ENCODE measurements around the gene VTCN1.

The VTCN1 gene

DNA sequence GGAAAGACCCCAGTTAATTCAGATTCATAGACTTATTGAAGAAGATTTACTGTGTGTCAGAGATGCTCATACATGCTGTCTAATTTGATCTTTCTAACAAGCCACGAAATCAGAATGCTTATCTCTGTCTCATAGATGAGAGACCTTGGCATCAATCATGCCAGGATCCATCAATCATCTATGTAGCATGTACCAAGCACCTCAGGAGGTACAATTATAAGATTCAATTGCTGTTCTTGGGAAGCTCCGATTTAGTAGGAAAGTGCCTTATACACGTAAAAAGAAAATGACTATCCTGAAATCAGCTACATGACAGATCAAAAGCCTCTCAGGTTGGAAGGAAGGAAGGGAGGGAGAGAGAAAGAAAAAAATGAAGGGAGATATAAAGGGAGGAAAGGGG, 18.5 kb upstream of the VTCN1 start (continued):
- TF ChIP-seq ZNF621 (tag by site-specific recombination; IDR thresholded peaks at IDR 0.05), result no peak

- Histone ChIP-seq H3K27ac (ENCODE audit: extremely low read depth, low read depth, low read length) (no peak overlapping the region), H3K4me1 (ENCODE audit: control insufficient read depth, insufficient read depth, low read length) (no peaks in the 10 kb centered on the region), H3K4me3 (ENCODE audit: low read depth, low read length) (no peak overlapping the region), H3K36me3 (ENCODE audit: control insufficient read depth in 2 of 2, insufficient read depth in 1 of 2, low read length in 2 of 2) (no peaks in the 10 kb centered on the region), H3K9me3 (ENCODE audit: control insufficient read depth, insufficient read depth, low read depth, low read length) (no peaks in the 10 kb centered on the region)
- TF ChIP-seq, protein P1, sequence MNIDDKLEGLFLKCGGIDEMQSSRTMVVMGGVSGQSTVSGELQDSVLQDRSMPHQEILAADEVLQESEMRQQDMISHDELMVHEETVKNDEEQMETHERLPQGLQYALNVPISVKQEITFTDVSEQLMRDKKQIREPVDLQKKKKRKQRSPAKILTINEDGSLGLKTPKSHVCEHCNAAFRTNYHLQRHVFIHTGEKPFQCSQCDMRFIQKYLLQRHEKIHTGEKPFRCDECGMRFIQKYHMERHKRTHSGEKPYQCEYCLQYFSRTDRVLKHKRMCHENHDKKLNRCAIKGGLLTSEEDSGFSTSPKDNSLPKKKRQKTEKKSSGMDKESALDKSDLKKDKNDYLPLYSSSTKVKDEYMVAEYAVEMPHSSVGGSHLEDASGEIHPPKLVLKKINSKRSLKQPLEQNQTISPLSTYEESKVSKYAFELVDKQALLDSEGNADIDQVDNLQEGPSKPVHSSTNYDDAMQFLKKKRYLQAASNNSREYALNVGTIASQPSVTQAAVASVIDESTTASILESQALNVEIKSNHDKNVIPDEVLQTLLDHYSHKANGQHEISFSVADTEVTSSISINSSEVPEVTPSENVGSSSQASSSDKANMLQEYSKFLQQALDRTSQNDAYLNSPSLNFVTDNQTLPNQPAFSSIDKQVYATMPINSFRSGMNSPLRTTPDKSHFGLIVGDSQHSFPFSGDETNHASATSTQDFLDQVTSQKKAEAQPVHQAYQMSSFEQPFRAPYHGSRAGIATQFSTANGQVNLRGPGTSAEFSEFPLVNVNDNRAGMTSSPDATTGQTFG (tag by site-specific recombination; IDR thresholded peaks at IDR 0.05; ENCODE audit: borderline replicate concordance), result no peak
- TF ChIP-seq ZNF174 (tag by site-specific recombination; IDR thresholded peaks at IDR 0.05) (no peak), KLF10 (tag by site-specific recombination; IDR thresholded peaks at IDR 0.05) (no peak), ZNF354C (tag by site-specific recombination; IDR thresholded peaks at IDR 0.05; ENCODE audit: borderline replicate concordance, low read depth) (no peak), ZIC2 (tag by site-specific recombination; IDR thresholded peaks at IDR 0.05) (no peak)
- TF ChIP-seq, protein P2, sequence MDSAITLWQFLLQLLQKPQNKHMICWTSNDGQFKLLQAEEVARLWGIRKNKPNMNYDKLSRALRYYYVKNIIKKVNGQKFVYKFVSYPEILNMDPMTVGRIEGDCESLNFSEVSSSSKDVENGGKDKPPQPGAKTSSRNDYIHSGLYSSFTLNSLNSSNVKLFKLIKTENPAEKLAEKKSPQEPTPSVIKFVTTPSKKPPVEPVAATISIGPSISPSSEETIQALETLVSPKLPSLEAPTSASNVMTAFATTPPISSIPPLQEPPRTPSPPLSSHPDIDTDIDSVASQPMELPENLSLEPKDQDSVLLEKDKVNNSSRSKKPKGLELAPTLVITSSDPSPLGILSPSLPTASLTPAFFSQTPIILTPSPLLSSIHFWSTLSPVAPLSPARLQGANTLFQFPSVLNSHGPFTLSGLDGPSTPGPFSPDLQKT (IDR thresholded peaks at IDR 0.05; ENCODE audit: borderline replicate concordance, low read depth, low read length), result no peak
- TF ChIP-seq, protein P3, sequence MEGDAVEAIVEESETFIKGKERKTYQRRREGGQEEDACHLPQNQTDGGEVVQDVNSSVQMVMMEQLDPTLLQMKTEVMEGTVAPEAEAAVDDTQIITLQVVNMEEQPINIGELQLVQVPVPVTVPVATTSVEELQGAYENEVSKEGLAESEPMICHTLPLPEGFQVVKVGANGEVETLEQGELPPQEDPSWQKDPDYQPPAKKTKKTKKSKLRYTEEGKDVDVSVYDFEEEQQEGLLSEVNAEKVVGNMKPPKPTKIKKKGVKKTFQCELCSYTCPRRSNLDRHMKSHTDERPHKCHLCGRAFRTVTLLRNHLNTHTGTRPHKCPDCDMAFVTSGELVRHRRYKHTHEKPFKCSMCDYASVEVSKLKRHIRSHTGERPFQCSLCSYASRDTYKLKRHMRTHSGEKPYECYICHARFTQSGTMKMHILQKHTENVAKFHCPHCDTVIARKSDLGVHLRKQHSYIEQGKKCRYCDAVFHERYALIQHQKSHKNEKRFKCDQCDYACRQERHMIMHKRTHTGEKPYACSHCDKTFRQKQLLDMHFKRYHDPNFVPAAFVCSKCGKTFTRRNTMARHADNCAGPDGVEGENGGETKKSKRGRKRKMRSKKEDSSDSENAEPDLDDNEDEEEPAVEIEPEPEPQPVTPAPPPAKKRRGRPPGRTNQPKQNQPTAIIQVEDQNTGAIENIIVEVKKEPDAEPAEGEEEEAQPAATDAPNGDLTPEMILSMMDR (tag by site-specific recombination; IDR thresholded peaks at IDR 0.05), result no peak
- CTCF ChIA-PET, result interaction anchor here (0.6 kb wide), 1 partner anchor 12 kb away, joined by 4 read pairs; no protein-coding TSS in a partner anchor
- POLR2A ChIA-PET, result no interaction called here
Observed at GRCh38 chr1:117225931-117226330, 15.2 kb upstream of the VTCN1 start.

- H3K4me3 ChIP-seq (ENCODE audit: low read depth, low read length), result no peak overlapping the region
- H3K9me3 ChIP-seq (ENCODE audit: control insufficient read depth, insufficient read depth, low read depth, low read length), result no peaks in the 10 kb centered on the region
- ChIA-PET POLR2A (no interaction called here), CTCF (no interaction called here)
- H3K27ac ChIP-seq (ENCODE audit: extremely low read depth, low read depth, low read length), result no peak overlapping the region
- no peaks in the 10 kb centered on the region for H3K4me1 ChIP-seq (ENCODE audit: control insufficient read depth, insufficient read depth, low read length)
- no peaks in the 10 kb centered on the region for H3K36me3 ChIP-seq (ENCODE audit: control insufficient read depth in 2 of 2, insufficient read depth in 1 of 2, low read length in 2 of 2)
- TF ChIP-seq KLF9 (tag by site-specific recombination; IDR thresholded peaks at IDR 0.05; ENCODE audit: low read depth) (no peak), ZNF571 (tag by site-specific recombination; IDR thresholded peaks at IDR 0.05) (no peak), ZNF692 (tag by site-specific recombination; IDR thresholded peaks at IDR 0.05) (no peak), RBAK (tag by site-specific recombination; IDR thresholded peaks at IDR 0.05) (no peak), ZNF610 (tag by site-specific recombination; IDR thresholded peaks at IDR 0.05; ENCODE audit: borderline replicate concordance) (no peak), ZNF777 (tag by site-specific recombination; IDR thresholded peaks at IDR 0.05; ENCODE audit: borderline replicate concordance) (no peak), HOXC10 (CRISPR knock-in tag; IDR thresholded peaks at IDR 0.05) (no peak), SCRT1 (tag by site-specific recombination; IDR thresholded peaks at IDR 0.05; ENCODE audit: borderline replicate concordance) (no peak), ZNF548 (tag by site-specific recombination; IDR thresholded peaks at IDR 0.05) (no peak), FEZF1 (tag by site-specific recombination; IDR thresholded peaks at IDR 0.05) (no peak), WT1 (tag by site-specific recombination; IDR thresholded peaks at IDR 0.05) (no peak), GLIS2 (tag by site-specific recombination; IDR thresholded peaks at IDR 0.05) (no peak)
- TF ChIP-seq, protein P4, sequence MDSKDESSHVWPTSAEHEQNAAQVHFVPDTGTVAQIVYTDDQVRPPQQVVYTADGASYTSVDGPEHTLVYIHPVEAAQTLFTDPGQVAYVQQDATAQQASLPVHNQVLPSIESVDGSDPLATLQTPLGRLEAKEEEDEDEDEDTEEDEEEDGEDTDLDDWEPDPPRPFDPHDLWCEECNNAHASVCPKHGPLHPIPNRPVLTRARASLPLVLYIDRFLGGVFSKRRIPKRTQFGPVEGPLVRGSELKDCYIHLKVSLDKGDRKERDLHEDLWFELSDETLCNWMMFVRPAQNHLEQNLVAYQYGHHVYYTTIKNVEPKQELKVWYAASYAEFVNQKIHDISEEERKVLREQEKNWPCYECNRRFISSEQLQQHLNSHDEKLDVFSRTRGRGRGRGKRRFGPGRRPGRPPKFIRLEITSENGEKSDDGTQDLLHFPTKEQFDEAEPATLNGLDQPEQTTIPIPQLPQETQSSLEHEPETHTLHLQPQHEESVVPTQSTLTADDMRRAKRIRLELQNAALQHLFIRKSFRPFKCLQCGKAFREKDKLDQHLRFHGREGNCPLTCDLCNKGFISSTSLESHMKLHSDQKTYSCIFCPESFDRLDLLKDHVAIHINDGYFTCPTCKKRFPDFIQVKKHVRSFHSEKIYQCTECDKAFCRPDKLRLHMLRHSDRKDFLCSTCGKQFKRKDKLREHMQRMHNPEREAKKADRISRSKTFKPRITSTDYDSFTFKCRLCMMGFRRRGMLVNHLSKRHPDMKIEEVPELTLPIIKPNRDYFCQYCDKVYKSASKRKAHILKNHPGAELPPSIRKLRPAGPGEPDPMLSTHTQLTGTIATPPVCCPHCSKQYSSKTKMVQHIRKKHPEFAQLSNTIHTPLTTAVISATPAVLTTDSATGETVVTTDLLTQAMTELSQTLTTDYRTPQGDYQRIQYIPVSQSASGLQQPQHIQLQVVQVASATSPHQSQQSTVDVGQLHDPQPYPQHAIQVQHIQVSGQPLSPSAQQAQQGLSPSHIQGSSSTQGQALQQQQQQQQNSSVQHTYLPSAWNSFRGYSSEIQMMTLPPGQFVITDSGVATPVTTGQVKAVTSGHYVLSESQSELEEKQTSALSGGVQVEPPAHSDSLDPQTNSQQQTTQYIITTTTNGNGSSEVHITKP (tag by site-specific recombination; IDR thresholded peaks at IDR 0.05), result no peak
Observed at GRCh38 chr1:117216718-117217117, 6.0 kb upstream of the VTCN1 start.
